Subcutaneous abdominal adipose tissue (tissue), 5 donors: ENCODE data around the gene DDX31.

Experiments used
- H3K27ac ChIP-seq: one replicate; pipeline ENCODE4 v1.7.0; 2013; ENCODE audit warnings: low read depth, mild to moderate bottlenecking, inconsistent platforms, low read length, moderate library complexity
- H3K27me3 ChIP-seq, 5 donors: one replicate each; pipeline ENCODE4 v1.7.0; 2013; ENCODE audit warnings: low read length in 5 of 5, inconsistent platforms in 1 of 5; ENCODE audit not compliant: control insufficient read depth in 5 of 5, insufficient read depth in 4 of 5
- H3K36me3 ChIP-seq, 5 donors: one replicate each; pipeline ENCODE4 v1.7.0; 2013; ENCODE audit warnings: low read length in 5 of 5; ENCODE audit not compliant: control insufficient read depth in 5 of 5, insufficient read depth in 5 of 5
- H3K4me1 ChIP-seq, 5 donors: one replicate each; pipeline ENCODE4 v1.7.0; 2013; ENCODE audit warnings: low read length in 5 of 5, mild to moderate bottlenecking in 3 of 5, moderate library complexity in 1 of 5; ENCODE audit not compliant: control insufficient read depth in 5 of 5, insufficient read depth in 5 of 5
- H3K4me3 ChIP-seq, 5 donors: one replicate each; pipeline ENCODE4 v1.7.0; 2013; ENCODE audit warnings: low read length in 5 of 5, low read depth in 1 of 5
- H3K9ac ChIP-seq, 5 donors: one replicate each; pipeline ENCODE4 v1.7.0; 2013; ENCODE audit warnings: low read length in 5 of 5, mild to moderate bottlenecking in 4 of 5, moderate library complexity in 3 of 5
- H3K9me3 ChIP-seq, 5 donors: one replicate each; pipeline ENCODE4 v1.7.0; 2013; ENCODE audit warnings: low read length in 5 of 5; ENCODE audit not compliant: control insufficient read depth in 5 of 5
- donor health status: healthy.
- donor health status: healthy.
- donor health status: healthy.
- donor health status: healthy.
- donor health status: healthy.

DDX31 gene

DNA sequence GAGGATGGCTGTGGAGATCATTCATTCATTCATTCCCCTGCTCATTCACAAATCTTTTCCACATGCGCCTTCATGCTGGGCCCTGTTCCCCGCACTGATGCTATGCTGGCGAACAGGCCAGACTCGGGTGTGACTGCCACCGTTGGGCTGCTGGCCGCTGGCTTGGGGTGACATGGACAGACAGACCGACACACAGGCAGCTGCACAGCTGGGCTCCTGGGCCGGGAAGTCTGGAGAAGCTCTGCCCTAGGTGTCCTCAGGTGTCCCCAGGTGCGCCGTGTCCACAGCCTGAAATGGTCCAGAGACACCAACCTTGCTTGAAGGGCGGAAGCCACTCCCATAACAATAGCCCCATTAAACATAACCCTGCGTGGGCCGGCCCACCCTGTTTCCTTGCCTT is 122.3 kb downstream of the DDX31 start:
- peaks cover 0 to 8% (median 7%) of the 10 kb centered on the region in 5 donors for H3K4me1 ChIP-seq
- H3K27ac ChIP-seq, result no peak overlapping the region
- H3K9me3 ChIP-seq, result no peaks in the 10 kb centered on the region
- H3K4me3 ChIP-seq, result no peak overlapping the region
- H3K36me3 ChIP-seq, result no peaks in the 10 kb centered on the region
- H3K27me3 ChIP-seq, result peaks cover 17 to 37% (median 30%) of the 10 kb centered on the region in 5 donors
- H3K9ac ChIP-seq, result no peak overlapping the region

- peaks cover 17 to 35% (median 30%) of the 10 kb centered on the region in 5 donors for H3K27me3 ChIP-seq
- H3K9me3 ChIP-seq, result no peaks in the 10 kb centered on the region
- no peak overlapping the region for H3K9ac ChIP-seq
- no peak overlapping the region for H3K27ac ChIP-seq
- no peaks in the 10 kb centered on the region for H3K36me3 ChIP-seq
- peaks cover 0 to 8% (median 7%) of the 10 kb centered on the region in 5 donors for H3K4me1 ChIP-seq
- H3K4me3 ChIP-seq, result no peak overlapping the region
These were observed 122.7 kb downstream of the DDX31 start for GRCh38 chr9:132547052-132547431.

GRCh38 chr9:132546148-132547051 is 123.4 kb downstream of the DDX31 start:
- peaks cover 16 to 31% (median 30%) of the 10 kb centered on the region in 5 donors for H3K27me3 ChIP-seq
- H3K4me3 ChIP-seq, result peak overlapping the region in 2 of 5 donors; percentile 6 to 17
- H3K9ac ChIP-seq, result no peak overlapping the region
- H3K4me1 ChIP-seq, result peaks cover 0 to 8% (median 7%) of the 10 kb centered on the region in 5 donors
- no peaks in the 10 kb centered on the region for H3K36me3 ChIP-seq
- no peak overlapping the region for H3K27ac ChIP-seq
- H3K9me3 ChIP-seq, result no peaks in the 10 kb centered on the region

DNA sequence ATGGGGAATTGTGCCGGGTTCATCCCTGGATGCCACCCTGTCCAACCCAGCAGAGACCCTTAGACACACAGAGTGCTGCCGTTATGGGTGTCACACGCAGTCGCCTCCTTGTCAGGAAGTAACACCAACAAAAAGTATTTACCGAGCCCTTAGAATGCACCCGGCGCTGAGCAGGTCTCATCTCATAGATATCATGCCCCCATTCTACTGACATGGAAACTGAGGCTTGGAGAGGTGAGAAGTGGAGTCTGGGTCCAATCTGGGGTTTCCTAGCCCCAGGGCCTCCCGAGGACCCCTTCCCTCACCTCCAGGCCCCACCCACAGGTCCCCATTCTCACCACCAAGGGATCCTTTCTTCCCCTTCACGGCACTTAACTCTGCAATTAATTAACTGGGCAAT is 124.2 kb downstream of the DDX31 start:
- no peaks in the 10 kb centered on the region for H3K9me3 ChIP-seq
- peaks cover 0 to 8% (median 7%) of the 10 kb centered on the region in 5 donors for H3K4me1 ChIP-seq
- peaks cover 16 to 31% (median 28%) of the 10 kb centered on the region in 5 donors for H3K27me3 ChIP-seq
- H3K4me3 ChIP-seq, result no peak overlapping the region
- H3K36me3 ChIP-seq, result no peaks in the 10 kb centered on the region
- no peak overlapping the region for H3K9ac ChIP-seq
- H3K27ac ChIP-seq, result no peak overlapping the region

- no peaks in the 10 kb centered on the region for H3K36me3 ChIP-seq
- peaks cover 0 to 8% (median 7%) of the 10 kb centered on the region in 5 donors for H3K4me1 ChIP-seq
- peaks cover 16 to 30% (median 28%) of the 10 kb centered on the region in 5 donors for H3K27me3 ChIP-seq
- no peak overlapping the region for H3K27ac ChIP-seq
- H3K9me3 ChIP-seq, result no peaks in the 10 kb centered on the region
- no peak overlapping the region for H3K9ac ChIP-seq
- H3K4me3 ChIP-seq, result no peak overlapping the region
These were observed 125.8 kb downstream of the DDX31 start for GRCh38 chr9:132543960-132544359.

DNA sequence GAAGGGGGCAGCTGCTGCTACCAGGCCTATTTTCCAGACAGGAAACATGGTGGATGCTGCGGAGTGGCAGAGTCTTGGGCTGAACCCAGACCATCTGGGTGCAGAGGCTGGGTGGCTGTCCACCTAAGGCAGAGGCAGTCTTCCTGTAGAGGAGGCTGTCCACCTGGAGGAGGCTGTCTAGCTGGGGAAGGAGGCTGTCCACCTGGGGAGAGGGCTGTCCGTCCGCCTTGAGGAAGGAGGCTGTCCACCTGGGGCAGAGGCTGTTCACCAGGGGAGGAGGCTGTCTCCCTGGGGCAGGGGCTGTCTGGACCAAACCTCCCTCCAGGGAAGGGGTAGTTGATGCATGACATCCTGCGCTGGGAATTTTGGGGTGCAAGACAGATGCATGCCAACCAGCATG is 126.5 kb downstream of the DDX31 start:
- Histone ChIP-seq H3K9me3 (no peaks in the 10 kb centered on the region), H3K4me1 (peaks cover 0 to 8% (median 7%) of the 10 kb centered on the region in 5 donors), H3K9ac (no peak overlapping the region), H3K27me3 (peaks cover 16 to 30% (median 28%) of the 10 kb centered on the region in 5 donors), H3K36me3 (no peaks in the 10 kb centered on the region), H3K4me3 (no peak overlapping the region), H3K27ac (no peak overlapping the region)
